Measurements from ENCODE around the gene BCCIP.

GRCh38 chr10:125881192-125881591 lies 57.8 kb downstream of the BCCIP start, which contains the start of gene DHX32:
- TF ChIP-seq REST (IDR thresholded peaks at IDR 0.05; ENCODE audit: low read depth, low read length) (no peak), YY1 (IDR thresholded peaks at IDR 0.05; ENCODE audit: low read depth) (no peak), USF2 (IDR thresholded peaks at IDR 0.05; ENCODE audit: borderline replicate concordance, low read depth, low read length) (no peak), IRF3 (IDR thresholded peaks at IDR 0.05; ENCODE audit: low read depth, low read length) (no peak), EP300 (IDR thresholded peaks at IDR 0.05; ENCODE audit: borderline replicate concordance in 1 of 2, low read depth in 1 of 2, low read length in 1 of 2) (no peak), CTCF (IDR thresholded peaks at IDR 0.05) (no peak), RXRA (IDR thresholded peaks at IDR 0.05; ENCODE audit: borderline replicate concordance, low read depth) (no peak), POLR2AphosphoS5 (IDR thresholded peaks at IDR 0.05; ENCODE audit: low read depth, low read length) (no peak), GABPA (IDR thresholded peaks at IDR 0.05; ENCODE audit: low read depth) (no peak), FOXM1 (IDR thresholded peaks at IDR 0.05; ENCODE audit: low read depth) (no peak), JUND (IDR thresholded peaks at IDR 0.05) (no peak), FOSL2 (IDR thresholded peaks at IDR 0.05; ENCODE audit: borderline replicate concordance, low read depth) (no peak)
- TF ChIP-seq, protein P1, sequence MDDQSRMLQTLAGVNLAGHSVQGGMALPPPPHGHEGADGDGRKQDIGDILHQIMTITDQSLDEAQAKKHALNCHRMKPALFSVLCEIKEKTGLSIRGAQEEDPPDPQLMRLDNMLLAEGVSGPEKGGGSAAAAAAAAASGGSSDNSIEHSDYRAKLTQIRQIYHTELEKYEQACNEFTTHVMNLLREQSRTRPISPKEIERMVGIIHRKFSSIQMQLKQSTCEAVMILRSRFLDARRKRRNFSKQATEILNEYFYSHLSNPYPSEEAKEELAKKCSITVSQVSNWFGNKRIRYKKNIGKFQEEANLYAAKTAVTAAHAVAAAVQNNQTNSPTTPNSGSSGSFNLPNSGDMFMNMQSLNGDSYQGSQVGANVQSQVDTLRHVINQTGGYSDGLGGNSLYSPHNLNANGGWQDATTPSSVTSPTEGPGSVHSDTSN (IDR thresholded peaks at IDR 0.05), result no peak
